Cortex of kidney (tissue), 1 donor: Measurements from ENCODE around the gene TESMIN.

Experiments used
- DNase-seq: peaks from one replicate; lab custom pipeline; 2025; lab: John Stamatoyannopoulos, UW

TESMIN gene

GRCh38 chr11:68683121-68683520 is 68.2 kb downstream of the TESMIN start:
- DNase-seq: no peak

GRCh38 chr11:68682531-68682961 is 68.8 kb downstream of the TESMIN start:
- no peak for DNase-seq

DNA sequence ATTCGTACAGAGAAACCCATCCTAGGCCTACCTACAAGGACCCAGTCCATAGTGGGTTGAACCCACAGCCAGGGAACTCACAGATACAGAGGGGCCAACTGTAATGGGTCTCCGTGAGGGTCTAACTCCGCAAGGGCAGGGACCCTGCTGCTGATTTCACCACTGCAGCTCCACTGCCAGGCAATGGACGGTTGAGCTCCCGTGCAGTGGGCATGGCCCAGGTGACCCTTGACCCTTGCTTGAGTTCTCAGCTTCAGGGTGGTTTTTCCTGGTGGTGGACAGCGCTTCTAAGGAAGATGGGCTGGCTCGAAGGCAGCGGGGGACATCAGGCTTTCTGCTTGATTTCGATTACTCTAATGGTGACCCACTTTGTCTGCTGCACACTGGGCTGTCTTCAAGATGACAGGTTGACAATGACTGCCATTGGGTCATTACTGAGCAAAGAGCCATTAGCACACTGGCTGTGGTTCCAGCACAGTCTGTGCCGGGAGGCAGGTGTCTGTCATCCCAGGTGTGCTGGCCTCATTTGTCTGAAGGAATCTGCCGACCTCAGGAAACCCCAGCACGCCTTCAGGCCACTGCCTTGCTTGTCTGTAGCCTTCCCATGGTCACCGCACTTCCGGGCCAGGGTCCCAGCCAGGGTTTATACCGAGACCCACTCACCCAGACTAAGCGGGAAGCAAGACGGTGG is 70.6 kb downstream of the TESMIN start:
- no peak for DNase-seq

DNA sequence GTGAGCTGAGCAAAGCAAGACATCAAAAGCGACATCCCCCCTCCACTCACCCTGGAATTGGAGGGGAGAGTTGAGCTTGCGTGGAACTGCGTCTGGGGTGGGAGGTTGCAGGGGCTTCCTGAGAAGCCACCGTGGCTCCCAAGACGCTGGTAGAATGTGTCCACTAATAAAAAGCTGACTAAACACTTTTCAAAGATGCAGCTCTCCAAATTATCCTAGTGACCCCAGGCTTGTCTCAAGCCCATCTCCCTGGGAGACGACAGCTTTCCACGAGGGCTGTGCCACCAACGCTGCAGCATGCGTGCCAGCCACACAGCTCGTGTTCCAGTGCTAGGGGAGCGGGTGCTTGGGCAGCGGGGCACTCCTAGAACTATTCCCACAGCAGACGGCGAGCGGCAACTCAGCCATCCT is 73.3 kb downstream of the TESMIN start:
- DNase-seq: no peak

GRCh38 chr11:68677432-68677831 is 73.9 kb downstream of the TESMIN start:
- no peak for DNase-seq

GRCh38 chr11:68674461-68674860 is 76.9 kb downstream of the TESMIN start:
- no peak for DNase-seq

- DNase-seq: no peak
These were observed 77.3 kb downstream of the TESMIN start for GRCh38 chr11:68673991-68674390.

DNA sequence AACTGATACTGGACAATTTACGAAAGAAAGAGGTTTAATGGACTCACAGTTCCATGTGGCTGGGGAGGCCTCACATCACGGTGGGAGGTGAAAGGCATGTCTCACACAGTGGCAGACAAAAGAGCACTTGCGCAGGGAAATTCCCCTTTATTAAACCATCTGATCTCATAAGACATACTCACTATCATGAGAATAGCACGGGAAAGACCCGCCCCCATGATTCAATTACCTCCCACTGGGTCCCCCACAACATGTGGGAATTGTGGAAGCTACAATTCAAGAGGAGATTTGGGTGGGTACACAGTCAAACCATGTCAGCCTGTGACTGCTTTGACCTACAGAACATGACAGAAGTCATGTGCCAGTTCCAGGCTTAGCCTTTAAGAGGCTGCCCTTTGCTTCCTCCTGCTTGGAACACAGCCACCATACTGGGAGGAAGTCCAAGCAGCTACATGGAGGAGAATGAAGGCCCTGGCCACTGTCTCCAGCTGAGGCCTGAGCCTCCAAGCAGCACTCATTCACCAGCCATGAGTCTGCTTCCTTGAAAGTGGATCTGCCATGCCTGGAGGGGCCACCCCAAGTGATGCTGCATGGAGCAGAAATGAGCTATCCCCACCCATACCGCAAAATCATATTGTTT is 77.9 kb downstream of the TESMIN start:
- no peak for DNase-seq

DNA sequence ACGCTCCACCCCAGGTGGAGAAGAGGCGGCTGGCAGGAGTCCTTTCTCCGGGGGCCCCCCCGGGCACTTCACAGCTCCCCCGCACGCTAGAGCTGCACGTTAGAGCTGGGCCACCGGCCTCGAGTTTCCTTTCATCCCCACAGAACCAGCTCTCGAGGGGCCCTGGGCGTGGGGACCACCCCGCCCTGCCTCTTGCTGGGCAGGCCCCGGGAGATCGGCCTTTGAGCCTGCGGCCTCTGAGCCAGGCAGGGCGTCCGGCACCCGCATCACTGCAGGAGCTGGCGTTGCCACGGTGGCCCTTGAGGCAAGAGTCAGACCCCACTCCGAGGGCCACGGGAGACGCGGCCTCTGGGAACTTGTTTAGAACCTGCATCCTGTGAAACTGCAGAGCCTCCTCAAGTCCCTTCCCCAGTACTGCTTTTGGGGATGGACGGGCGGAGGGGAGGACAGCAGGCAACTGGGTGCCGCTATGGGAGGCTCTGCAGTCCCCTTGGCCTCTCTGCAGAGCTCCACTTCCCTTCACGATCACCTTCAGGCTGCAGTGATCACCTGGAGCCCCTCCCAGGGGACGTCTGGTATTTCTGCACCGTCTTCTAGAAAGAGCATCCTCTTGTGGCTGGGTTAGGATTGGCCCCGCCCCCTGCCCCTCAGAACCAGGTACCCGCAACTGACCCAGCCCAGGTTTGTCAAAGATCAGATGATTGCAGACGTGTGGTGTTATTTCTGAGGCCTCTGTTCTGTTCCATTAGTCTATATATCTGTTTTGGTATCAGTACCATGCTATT is 80.9 kb downstream of the TESMIN start:
- DNase-seq: no peak

- no peak for DNase-seq
These were observed 81.8 kb downstream of the TESMIN start for GRCh38 chr11:68669301-68670090.

DNA sequence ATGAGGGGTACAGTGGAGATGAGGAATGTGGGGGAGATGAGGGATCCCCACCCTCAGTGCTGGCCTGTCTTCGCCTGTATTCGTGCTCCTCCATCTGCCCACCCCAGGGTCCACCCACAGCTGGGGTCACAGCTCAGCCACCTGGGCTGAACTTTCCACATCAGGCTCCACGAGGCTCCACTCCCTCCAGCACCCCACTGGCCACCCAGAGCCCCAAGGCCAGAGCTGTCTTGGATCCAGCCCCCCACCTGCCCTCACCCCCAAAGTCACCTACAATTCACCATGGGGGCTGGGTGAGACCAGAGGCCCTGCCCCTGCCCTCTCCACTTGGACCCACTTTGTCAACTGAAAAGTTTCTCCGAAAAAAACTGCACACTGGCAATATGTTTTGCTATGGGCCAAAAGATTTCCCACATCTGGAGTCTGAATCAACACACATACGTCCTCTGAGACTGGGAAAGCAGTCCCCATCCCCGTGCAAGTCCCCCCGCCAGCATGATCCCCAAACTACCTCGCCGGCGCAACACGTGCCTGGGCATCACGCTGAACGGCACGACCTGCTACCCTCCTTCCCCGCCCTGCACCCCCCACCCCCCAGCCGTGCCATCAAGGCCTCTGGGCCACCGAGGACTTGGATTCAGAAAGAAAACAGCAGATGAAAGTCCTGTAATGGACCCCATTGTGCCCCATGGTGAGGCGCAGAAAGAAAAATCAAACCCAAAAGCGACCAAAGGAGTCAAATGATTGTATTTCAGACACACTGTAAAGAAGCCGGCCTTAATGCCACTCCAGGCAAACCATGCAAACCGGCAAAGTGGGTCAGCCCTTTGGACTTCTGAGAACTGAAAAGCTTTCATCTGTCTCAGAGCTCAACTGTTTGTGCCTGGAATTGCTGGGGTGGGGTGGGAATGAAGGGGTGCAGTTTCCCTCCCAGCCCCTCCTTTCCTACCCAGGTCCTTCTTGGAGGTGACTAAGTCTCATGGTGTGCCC is 83.5 kb downstream of the TESMIN start:
- DNase-seq: no peak

- no peak for DNase-seq
These were observed 84.5 kb downstream of the TESMIN start for GRCh38 chr11:68666849-68667248.

- no peak for DNase-seq
These were observed 85.9 kb downstream of the TESMIN start for GRCh38 chr11:68665436-68665835.

- no peak for DNase-seq
These were observed 86.4 kb downstream of the TESMIN start for GRCh38 chr11:68664906-68665305.

- no peak for DNase-seq
These were observed 87.2 kb downstream of the TESMIN start for GRCh38 chr11:68664141-68664540.

DNA sequence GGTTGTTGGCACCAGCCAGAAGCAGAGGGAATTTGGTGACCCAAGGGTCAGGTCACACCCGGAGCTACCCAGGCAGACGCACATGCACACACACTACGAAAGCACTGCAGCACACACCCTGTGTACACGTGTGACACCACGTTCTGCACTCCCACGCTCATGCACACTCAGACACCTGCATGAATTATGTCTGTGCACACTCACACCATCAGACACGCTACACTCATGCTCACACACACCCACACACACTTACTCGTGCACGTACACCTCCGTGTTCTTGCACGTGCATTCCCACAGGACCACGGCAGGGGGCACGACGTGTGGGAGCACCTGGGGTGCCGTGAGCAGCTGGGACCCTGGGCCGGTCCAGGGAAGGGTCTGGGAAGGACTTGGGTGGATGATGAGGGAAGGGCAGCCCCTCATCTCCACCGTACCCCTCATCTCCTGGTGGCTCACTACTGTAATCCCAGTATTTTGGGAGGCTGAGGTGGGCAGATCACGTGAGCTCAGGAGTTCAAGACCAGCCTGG is 87.8 kb downstream of the TESMIN start:
- no peak for DNase-seq

GRCh38 chr11:68661697-68662603 is 89.4 kb downstream of the TESMIN start:
- DNase-seq: no peak

DNA sequence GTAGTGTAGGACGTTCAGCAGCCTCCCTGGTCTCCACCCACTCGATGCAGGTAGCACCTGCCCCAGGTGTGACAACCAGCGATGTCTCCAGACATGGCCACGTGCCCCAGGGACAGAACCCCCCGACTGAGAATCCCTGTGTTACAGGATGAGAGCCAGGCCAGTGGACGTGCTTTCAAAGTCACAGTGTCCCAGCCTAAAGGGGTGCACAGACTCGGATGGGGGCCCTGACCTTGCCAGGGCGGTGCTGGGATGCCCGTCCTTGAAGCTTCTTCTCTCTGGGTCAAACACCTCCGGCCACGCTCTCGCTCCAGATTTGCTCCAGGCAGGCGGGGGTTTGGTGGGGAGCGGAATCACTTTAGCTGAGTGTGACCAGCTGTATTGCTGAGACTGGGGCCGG is 90.3 kb downstream of the TESMIN start:
- DNase-seq: no peak

GRCh38 chr11:68660066-68660810 is 91.1 kb downstream of the TESMIN start:
- no peak for DNase-seq
